Panc1 (cell line): ENCODE measurements around the gene SEMA7A.

ENCODE experiments used
- POLR2AphosphoS5 ChIP-seq: IDR thresholded peaks from 2 replicates; pipeline ENCODE4 v1.6.1; 2012; ENCODE audit warnings: mild to moderate bottlenecking, low read depth, low read length, moderate library complexity
- REST ChIP-seq, 2 experiments: IDR thresholded peaks; 2 replicates each; pipeline ENCODE4 v1.6.1; 2011 to 2012; ENCODE audit warnings: low read depth in 2 of 2, control low read depth in 1 of 2, low read length in 1 of 2, mild to moderate bottlenecking in 1 of 2, moderate library complexity in 1 of 2; ENCODE audit not compliant: insufficient read depth in 1 of 2
- SIN3A ChIP-seq: IDR thresholded peaks from 2 replicates; pipeline ENCODE4 v1.6.1; 2012; ENCODE audit warnings: low read depth, mild to moderate bottlenecking, low read length, moderate library complexity, borderline replicate concordance; ENCODE audit not compliant: insufficient read depth
- TF ChIP-seq, protein P1 (sequence below): fragments of 450-650 bp; IDR thresholded peaks from 2 replicates; pipeline ENCODE4 v1.5.1; 2017; ENCODE audit warnings: mild to moderate bottlenecking

DNA sequence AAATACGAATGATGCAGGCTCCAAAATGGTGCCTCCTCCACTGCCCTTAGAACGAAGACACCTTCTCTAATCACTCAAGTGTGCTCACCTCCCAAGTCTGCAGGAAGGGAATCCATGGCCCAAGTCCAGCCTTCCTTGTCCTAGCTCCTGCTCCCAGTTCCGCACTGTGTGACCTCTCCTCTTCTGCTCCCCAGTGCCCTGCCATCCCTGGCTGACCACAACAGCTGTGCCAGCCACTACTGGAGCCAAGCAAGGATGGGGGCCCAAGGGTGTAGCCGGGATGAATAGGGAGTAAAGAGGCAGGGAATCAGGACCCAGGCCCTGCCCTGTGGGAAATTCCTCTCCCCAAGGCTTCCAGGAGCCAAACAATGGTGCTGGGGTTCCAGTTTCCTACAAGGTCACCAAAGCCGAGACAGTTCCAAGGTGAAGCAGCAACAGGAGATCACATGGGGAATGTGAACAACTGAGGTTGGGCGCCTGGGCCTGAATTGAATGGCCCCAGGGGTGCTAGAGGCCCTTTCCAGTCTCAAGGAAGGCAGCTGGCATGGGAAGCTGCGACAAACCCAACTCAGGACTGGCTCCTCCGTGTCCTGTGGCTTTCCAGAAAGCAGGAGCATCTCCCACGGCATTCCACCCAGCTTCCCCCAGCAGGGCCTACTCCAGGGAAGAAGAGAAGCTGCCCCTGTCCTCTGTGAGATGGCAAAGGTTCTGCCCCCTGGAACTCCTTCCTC, 20.2 kb downstream of the SEMA7A start:
- TF ChIP-seq, protein P1, sequence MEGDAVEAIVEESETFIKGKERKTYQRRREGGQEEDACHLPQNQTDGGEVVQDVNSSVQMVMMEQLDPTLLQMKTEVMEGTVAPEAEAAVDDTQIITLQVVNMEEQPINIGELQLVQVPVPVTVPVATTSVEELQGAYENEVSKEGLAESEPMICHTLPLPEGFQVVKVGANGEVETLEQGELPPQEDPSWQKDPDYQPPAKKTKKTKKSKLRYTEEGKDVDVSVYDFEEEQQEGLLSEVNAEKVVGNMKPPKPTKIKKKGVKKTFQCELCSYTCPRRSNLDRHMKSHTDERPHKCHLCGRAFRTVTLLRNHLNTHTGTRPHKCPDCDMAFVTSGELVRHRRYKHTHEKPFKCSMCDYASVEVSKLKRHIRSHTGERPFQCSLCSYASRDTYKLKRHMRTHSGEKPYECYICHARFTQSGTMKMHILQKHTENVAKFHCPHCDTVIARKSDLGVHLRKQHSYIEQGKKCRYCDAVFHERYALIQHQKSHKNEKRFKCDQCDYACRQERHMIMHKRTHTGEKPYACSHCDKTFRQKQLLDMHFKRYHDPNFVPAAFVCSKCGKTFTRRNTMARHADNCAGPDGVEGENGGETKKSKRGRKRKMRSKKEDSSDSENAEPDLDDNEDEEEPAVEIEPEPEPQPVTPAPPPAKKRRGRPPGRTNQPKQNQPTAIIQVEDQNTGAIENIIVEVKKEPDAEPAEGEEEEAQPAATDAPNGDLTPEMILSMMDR, result no peak
- TF ChIP-seq POLR2AphosphoS5 (no peak), REST (IDR thresholded peaks at IDR 0.05; ENCODE audit: insufficient read depth in 1 of 2, low read depth in 2 of 2, low read length in 1 of 2) (no peak), SIN3A (no peak)
